Measurements from ENCODE around the gene UGGT1. TPM values are rescaled to one million over a fixed set of nuclear protein-coding genes. Genes with fewer than 3 reads are reported as not detected.

UGGT1 gene, protein sequence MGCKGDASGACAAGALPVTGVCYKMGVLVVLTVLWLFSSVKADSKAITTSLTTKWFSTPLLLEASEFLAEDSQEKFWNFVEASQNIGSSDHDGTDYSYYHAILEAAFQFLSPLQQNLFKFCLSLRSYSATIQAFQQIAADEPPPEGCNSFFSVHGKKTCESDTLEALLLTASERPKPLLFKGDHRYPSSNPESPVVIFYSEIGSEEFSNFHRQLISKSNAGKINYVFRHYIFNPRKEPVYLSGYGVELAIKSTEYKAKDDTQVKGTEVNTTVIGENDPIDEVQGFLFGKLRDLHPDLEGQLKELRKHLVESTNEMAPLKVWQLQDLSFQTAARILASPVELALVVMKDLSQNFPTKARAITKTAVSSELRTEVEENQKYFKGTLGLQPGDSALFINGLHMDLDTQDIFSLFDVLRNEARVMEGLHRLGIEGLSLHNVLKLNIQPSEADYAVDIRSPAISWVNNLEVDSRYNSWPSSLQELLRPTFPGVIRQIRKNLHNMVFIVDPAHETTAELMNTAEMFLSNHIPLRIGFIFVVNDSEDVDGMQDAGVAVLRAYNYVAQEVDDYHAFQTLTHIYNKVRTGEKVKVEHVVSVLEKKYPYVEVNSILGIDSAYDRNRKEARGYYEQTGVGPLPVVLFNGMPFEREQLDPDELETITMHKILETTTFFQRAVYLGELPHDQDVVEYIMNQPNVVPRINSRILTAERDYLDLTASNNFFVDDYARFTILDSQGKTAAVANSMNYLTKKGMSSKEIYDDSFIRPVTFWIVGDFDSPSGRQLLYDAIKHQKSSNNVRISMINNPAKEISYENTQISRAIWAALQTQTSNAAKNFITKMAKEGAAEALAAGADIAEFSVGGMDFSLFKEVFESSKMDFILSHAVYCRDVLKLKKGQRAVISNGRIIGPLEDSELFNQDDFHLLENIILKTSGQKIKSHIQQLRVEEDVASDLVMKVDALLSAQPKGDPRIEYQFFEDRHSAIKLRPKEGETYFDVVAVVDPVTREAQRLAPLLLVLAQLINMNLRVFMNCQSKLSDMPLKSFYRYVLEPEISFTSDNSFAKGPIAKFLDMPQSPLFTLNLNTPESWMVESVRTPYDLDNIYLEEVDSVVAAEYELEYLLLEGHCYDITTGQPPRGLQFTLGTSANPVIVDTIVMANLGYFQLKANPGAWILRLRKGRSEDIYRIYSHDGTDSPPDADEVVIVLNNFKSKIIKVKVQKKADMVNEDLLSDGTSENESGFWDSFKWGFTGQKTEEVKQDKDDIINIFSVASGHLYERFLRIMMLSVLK (N-terminal part only)
- 19.5 to 30.9 TPM (median 26.7 TPM) in 3 replicates for polyA plus RNA-seq
- polyA plus RNA-seq (2011; ENCODE audit: low read depth), result 45.4 TPM
- polyA plus RNA-seq (2011; cell fraction: cytosol; rRNA removed), result 4.0 and 6.7 TPM in 2 replicates
- polyA plus RNA-seq (2011; cell fraction: nucleus; rRNA removed), result 34.1 and 56.4 TPM in 2 replicates
- polyA plus RNA-seq (2012; ENCODE audit: low replicate concordance), result 9.8 and 28.9 TPM in 2 replicates
- polyA minus RNA-seq, result 19.1 to 52.6 TPM (median 28.3 TPM) in 3 replicates
- polyA minus RNA-seq (2011; cell fraction: cytosol; rRNA and poly(A)+ RNA removed), result 49.7 TPM
- 74.2 and 107 TPM in 2 replicates for polyA minus RNA-seq (2011; cell fraction: nucleus; rRNA and poly(A)+ RNA removed)

DNA sequence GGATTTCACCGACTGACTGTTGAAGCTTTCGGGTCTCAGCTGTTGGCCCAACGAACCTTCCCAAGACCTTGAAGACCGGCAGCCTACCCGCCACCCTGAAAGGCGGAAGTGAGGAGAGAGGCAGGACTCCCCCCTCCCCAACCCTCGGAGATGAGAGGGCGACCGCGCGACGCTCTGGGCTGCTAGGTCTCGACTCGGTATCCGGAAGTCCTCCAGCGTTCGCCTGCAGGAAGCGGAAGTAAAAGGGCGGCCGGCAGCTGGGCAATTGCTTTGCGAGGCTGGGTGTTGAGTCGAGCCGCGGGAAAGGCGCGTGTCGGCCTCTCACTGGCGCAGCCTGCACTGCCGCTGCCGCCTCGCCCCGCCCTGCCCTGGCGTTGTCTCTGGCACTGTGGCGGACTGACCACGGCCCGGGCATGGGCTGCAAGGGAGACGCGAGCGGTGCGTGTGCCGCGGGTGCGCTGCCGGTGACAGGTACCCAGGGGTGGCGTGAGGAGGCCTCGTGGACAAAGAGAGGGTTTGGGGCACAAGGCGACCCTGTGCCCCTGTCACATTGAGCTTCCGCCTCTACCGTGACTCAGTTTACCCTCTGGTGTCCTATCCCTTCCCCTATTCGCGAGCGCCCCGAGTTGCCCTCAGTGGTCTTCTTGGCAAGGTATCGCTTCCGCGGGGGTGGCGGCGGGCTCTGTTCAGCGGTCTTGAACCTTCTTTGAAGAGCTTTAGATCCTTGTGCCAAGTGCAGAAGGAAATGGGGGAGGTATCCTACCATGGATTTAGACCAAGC is at the start of gene UGGT1:
UGGT1 (plus strand) TSS at position 256 of the 781 bp plus-strand sequence; CDS start at position 414, 158 bp downstream.
- H3K9me1 ChIP-seq (ENCODE audit: control insufficient read depth, extremely low read depth, insufficient read depth, low read length), result no peaks in the 10 kb centered on the region
- dilution Hi-C loops (cut with MboI; ENCODE audit: extremely low pct_ligation_motif_present, low sequenced_read_pairs), result no loop called here
- peak within 1 kb of the TSS; percentile 91 for H3K27ac ChIP-seq (ENCODE audit: control insufficient read depth, insufficient read depth, low read length)
- no peaks in the 10 kb centered on the region for H3K27me3 ChIP-seq (ENCODE audit: control insufficient read depth, extremely low read depth, insufficient read depth, low read length)
- FAIRE-seq (peak; percentile 29), DNase-seq (ENCODE audit: low read depth, low spot score) (peak; percentile 85)
- peak within 1 kb of the TSS; percentile 89 to 100 (median 90) for H3K4me3 ChIP-seq (ENCODE audit: control insufficient read depth in 2 of 3, extremely low read depth in 1 of 3, insufficient read depth in 2 of 3, low read depth in 1 of 3, low read length in 3 of 3)
- peak within 1 kb of the TSS; percentile 87 for H3K4me2 ChIP-seq (ENCODE audit: control insufficient read depth, extremely low read depth, insufficient read depth, low read depth, low read length)
- no peaks in the 10 kb centered on the region for H3K9me3 ChIP-seq (ENCODE audit: control insufficient read depth, low read depth, low read length)
- H3K36me3 ChIP-seq (ENCODE audit: control insufficient read depth in 2 of 2, extremely low read depth in 1 of 2, insufficient read depth in 2 of 2, low read length in 2 of 2), result peaks cover 0 to 2% of the 10 kb centered on the region in 2 experiments
- TF ChIP-seq, protein P1, sequence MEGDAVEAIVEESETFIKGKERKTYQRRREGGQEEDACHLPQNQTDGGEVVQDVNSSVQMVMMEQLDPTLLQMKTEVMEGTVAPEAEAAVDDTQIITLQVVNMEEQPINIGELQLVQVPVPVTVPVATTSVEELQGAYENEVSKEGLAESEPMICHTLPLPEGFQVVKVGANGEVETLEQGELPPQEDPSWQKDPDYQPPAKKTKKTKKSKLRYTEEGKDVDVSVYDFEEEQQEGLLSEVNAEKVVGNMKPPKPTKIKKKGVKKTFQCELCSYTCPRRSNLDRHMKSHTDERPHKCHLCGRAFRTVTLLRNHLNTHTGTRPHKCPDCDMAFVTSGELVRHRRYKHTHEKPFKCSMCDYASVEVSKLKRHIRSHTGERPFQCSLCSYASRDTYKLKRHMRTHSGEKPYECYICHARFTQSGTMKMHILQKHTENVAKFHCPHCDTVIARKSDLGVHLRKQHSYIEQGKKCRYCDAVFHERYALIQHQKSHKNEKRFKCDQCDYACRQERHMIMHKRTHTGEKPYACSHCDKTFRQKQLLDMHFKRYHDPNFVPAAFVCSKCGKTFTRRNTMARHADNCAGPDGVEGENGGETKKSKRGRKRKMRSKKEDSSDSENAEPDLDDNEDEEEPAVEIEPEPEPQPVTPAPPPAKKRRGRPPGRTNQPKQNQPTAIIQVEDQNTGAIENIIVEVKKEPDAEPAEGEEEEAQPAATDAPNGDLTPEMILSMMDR (optimal IDR thresholded peaks at IDR 0.05 in 1 of 3, IDR thresholded peaks at IDR 0.05 in 1 of 3, conservative IDR thresholded peaks at IDR 0.05 in 1 of 3; ENCODE audit: extremely low read depth in 1 of 3, insufficient read depth in 2 of 3, low read length in 3 of 3), result no peak
- TF ChIP-seq EZH2 (IDR thresholded peaks at IDR 0.05; ENCODE audit: low read length), result no peak
- H3K79me2 ChIP-seq (ENCODE audit: control insufficient read depth, insufficient read depth, low read length), result peaks cover 51% of the 10 kb centered on the region
- H3K9ac ChIP-seq (ENCODE audit: control insufficient read depth, extremely low read depth, insufficient read depth, low read length), result peak within 1 kb of the TSS; percentile 96
- no peaks in the 10 kb centered on the region for H4K20me1 ChIP-seq (ENCODE audit: control insufficient read depth, extremely low read depth, insufficient read depth, low read length)
- H3K4me1 ChIP-seq (ENCODE audit: control insufficient read depth, extremely low read depth, insufficient read depth, low read length), result peaks cover 5% of the 10 kb centered on the region
- peak within 1 kb of the TSS; percentile 96 for H2AFZ ChIP-seq (ENCODE audit: control insufficient read depth, low read length)

Data from keratinocyte (primary cell).